Choroid plexus epithelial cell (primary cell): ENCODE measurements around the gene SLC16A2.

Experiments
- DNase-seq: peaks from one replicate; pipeline ENCODE4 v3.0.0-alpha.2; 2010; ENCODE audit warnings: low read depth
- H3K4me3 ChIP-seq: 2 replicates; pipeline ENCODE4 v1.5.1; 2011; ENCODE audit warnings: low read depth, mild to moderate bottlenecking, control low read depth, low read length, moderate library complexity
- TF ChIP-seq, protein P1 (sequence below): conservative IDR thresholded peaks from 2 replicates; pipeline ENCODE4 v1.5.1; 2011; ENCODE audit warnings: low read depth, mild to moderate bottlenecking, control low read depth, inconsistent platforms, low read length, moderate library complexity

Gene SLC16A2

DNA sequence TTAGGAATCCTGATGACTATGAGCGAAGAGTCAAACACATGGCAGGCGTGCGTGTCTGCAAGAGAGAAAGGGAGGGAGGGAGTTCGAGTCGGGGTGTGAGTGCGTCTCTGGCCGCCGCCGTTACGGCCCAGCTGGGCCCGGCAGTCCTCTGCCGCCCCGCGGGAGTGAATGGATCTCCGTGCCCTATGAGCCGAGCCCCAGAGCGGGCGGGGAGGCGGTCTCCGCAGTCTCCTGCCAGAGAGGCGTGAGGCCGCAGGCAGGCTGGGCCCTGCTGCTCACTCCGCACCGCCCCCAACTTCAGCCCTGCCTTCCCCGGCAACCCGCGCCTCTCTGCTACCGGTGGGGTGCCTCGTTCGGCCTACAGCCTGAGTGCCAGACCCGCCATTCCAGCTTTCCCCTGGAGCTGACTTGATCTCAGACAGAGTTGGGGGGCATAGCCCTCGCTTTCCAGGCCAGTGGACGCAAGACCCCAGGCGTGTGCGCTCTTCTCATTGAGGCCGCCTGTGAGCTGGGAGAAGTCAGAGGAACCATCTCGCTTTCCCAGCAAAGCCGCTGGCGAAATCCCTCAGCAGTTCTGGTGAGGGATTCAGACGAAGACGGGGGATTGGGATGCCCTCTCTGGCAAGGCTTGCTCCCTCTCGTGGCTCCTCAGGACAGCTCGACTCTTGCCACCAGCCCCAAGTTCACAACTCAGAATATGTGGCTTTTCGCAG lies 1.4 kb downstream of the SLC16A2 start:
- peak overlapping the region; percentile 61 for H3K4me3 ChIP-seq
- DNase-seq: peak; percentile 71
- TF ChIP-seq, protein P1, sequence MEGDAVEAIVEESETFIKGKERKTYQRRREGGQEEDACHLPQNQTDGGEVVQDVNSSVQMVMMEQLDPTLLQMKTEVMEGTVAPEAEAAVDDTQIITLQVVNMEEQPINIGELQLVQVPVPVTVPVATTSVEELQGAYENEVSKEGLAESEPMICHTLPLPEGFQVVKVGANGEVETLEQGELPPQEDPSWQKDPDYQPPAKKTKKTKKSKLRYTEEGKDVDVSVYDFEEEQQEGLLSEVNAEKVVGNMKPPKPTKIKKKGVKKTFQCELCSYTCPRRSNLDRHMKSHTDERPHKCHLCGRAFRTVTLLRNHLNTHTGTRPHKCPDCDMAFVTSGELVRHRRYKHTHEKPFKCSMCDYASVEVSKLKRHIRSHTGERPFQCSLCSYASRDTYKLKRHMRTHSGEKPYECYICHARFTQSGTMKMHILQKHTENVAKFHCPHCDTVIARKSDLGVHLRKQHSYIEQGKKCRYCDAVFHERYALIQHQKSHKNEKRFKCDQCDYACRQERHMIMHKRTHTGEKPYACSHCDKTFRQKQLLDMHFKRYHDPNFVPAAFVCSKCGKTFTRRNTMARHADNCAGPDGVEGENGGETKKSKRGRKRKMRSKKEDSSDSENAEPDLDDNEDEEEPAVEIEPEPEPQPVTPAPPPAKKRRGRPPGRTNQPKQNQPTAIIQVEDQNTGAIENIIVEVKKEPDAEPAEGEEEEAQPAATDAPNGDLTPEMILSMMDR: peak; percentile 16

DNA sequence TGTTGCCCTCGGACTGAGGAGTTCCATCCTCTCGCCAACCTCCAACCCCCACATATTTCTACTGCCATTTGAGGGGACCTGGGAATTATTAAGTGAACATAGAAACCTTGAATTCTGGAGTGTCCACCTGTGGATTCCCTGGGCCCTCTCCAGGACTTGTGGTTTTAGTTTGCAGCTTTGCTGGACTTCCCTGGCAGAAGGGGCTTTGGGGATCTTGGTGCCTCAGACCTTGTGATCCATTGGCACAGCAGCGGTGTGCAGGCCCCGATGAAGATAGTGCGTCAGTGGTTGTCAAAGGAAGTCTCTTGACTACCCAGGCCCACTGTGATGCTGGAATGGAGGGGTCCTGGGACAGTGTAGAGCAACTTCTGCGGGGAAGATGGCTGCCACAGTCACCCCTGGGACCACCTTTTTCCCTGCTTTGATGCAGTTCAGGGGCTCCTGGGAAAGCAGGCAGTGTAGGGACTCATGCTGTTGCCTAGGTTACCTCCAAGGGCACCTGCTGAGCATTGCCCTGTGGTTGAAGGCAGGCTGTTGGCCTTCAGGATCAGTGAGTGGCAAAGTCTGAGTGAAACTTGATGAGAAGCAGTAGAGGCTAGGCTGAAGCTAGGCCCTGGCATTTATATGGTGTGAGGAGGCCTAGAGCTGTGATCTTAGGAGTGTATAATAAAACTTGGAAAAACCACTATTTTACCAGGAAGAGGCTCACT lies 2.2 kb downstream of the SLC16A2 start:
- no peak for DNase-seq
- TF ChIP-seq, protein P1: no peak
- peak overlapping the region; percentile 61 for H3K4me3 ChIP-seq

DNA sequence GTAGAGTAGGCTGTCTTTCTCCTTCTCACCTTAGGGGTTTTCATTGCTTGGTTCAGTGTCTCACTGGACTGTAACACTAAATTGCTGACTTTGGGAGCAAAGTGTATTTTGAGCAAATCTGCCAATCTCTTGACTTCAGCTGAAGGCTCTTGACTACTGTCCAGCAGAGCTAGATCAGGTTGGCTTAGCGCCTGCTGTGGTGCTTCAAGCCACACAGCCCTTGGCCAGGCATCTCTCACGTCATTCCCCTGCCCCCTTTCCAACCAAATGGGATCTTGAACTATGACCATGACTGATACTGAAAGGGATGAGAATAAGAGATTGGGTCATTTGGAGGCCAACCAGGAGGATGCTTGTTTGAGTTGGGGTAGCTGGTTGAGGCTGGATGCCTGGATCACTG lies 4.8 kb downstream of the SLC16A2 start:
- TF ChIP-seq, protein P1: no peak
- no peak for DNase-seq

DNA sequence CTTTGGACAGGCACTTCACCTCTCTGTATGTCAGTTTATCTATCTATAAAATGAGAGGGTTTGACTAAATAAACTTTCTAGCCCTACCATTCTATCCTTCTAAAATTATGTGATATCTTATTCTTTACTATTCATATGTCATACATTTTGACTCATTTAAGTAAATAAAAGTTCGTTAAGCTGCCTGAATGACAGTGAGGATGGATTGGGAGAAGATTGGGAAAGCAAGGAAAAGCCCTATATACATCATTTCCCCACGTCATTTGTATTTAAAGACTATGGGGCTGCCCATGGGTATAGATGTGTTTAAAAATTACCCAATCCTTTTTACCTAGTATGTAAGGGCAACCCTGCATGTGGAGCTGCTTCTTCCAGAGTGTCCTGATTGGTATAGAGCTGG lies 5.3 kb downstream of the SLC16A2 start:
- H3K4me3 ChIP-seq: no peak overlapping the region
- TF ChIP-seq, protein P1: no peak
- DNase-seq: no peak

More for the DNA sequence above, 4.8 kb downstream of the SLC16A2 start:
- H3K4me3 ChIP-seq: no peak overlapping the region

DNA sequence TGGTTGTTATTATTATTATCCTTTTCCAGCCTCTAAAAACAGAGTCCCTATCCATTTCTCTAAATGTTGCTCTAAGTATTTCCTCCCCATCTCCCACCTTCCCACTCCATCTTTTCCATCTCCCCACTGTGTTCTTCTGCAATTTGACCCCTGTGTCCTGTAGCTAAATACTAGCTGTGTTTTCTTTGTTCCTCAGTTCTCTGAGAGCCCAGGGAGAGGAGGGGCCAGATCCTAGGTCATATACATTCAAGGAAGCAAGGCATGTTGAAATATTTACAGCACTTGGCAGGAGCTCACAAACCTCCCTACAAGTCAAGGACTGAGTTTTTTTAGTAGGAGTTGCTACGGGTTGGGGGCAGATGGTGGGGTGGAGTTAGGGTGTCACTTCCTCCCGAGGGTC lies 10.5 kb downstream of the SLC16A2 start:
- H3K4me3 ChIP-seq: no peak overlapping the region

DNA sequence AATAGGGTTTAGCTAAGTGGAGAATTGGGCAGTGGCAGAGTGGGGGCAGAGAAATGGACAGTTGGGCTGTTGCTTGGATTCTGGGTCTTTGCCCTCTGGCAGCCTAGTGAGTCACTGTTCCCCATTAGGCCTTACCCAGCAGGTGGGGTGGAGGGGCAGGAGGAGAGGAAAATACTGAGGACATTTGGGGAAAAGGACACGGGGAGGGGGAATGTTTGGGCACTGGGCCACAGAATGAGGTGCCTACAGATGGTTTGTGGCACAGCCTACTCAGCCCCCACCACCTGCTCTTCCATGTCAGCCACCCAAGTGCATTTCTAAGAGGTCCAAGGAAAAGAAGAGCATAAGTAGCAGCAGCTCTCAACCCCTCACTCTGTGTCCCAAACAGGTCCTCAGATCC lies 13.0 kb downstream of the SLC16A2 start:
- H3K4me3 ChIP-seq: no peak overlapping the region
- TF ChIP-seq, protein P1: no peak
- DNase-seq: no peak

More for the DNA sequence above, 10.5 kb downstream of the SLC16A2 start:
- DNase-seq: peak; percentile 23
- TF ChIP-seq, protein P1: no peak
